ENCODE results near the gene ZNF462. TPM values are rescaled to one million over a fixed set of nuclear protein-coding genes. Genes with fewer than 3 reads are reported as not detected.
A peak's percentile ranks its signal among the peaks of the same experiment; 100 is the strongest.

ZNF462 gene
- polyA plus RNA-seq, 2 of the 4 experiments (the other 2 are of a cell fraction): 2.4 to 3.9 TPM

GRCh38 chr9:106885451-106885850 is 22.5 kb downstream of the ZNF462 start:
- H3K4me3 ChIP-seq: no peak overlapping the region
- ChIA-PET POLR2A (no interaction called here), CTCF (no interaction called here)
- peak overlapping the region; percentile 4 for H3K4me2 ChIP-seq
- H3K27ac ChIP-seq: peak overlapping the region in 1 of 2 experiments; percentile 7; a peak in 3 of 6 replicates
- TF ChIP-seq GATA3 (IDR thresholded peaks at IDR 0.05; ENCODE audit: borderline replicate concordance) (no peak), JUNB (IDR thresholded peaks at IDR 0.05) (no peak), E2F6 (IDR thresholded peaks at IDR 0.05; ENCODE audit: borderline replicate concordance, low read depth) (no peak), FOXS1 (CRISPR knock-in tag; IDR thresholded peaks at IDR 0.05) (no peak), MAFK (IDR thresholded peaks at IDR 0.05; ENCODE audit: partially characterized antibody) (no peak), NFE2L2 (conservative IDR thresholded peaks at IDR 0.05; ENCODE audit: low read length) (no peak)
- TF ChIP-seq, protein P1, sequence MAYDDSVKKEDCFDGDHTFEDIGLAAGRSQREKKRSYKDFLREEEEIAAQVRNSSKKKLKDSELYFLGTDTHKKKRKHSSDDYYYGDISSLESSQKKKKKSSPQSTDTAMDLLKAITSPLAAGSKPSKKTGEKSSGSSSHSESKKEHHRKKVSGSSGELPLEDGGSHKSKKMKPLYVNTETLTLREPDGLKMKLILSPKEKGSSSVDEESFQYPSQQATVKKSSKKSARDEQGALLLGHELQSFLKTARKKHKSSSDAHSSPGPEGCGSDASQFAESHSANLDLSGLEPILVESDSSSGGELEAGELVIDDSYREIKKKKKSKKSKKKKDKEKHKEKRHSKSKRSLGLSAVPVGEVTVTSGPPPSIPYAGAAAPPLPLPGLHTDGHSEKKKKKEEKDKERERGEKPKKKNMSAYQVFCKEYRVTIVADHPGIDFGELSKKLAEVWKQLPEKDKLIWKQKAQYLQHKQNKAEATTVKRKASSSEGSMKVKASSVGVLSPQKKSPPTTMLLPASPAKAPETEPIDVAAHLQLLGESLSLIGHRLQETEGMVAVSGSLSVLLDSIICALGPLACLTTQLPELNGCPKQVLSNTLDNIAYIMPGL (CRISPR knock-in tag; IDR thresholded peaks at IDR 0.05; ENCODE audit: borderline replicate concordance): no peak
- TF ChIP-seq, protein P2, sequence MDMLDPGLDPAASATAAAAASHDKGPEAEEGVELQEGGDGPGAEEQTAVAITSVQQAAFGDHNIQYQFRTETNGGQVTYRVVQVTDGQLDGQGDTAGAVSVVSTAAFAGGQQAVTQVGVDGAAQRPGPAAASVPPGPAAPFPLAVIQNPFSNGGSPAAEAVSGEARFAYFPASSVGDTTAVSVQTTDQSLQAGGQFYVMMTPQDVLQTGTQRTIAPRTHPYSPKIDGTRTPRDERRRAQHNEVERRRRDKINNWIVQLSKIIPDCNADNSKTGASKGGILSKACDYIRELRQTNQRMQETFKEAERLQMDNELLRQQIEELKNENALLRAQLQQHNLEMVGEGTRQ (IDR thresholded peaks at IDR 0.05): 0 out of 2 replicates have a peak, but pooled peaks have one; percentile 22
- TF ChIP-seq, protein P3, sequence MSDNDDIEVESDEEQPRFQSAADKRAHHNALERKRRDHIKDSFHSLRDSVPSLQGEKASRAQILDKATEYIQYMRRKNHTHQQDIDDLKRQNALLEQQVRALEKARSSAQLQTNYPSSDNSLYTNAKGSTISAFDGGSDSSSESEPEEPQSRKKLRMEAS (IDR thresholded peaks at IDR 0.05): 0 out of 2 replicates have a peak, but pooled peaks have one; percentile 21
- peaks cover 52% of the 10 kb centered on the region for H3K4me1 ChIP-seq
- ATAC-seq (peak; percentile 84 to 87; a peak in 5 of 6 replicates), DNase-seq (ENCODE audit: low read depth in 1 of 2, low spot score in 1 of 2) (peak; percentile 29 to 67), FAIRE-seq (no peak)
- WGBS (ENCODE audit: missing lambda C conversion rate): 9% methylated on average over 2 of the region's 2 CpGs
- H3K9me3 ChIP-seq: no peaks in the 10 kb centered on the region

GRCh38 chr9:106886111-106887046 is 23.4 kb downstream of the ZNF462 start:
- 88% methylated on average over 6 of the region's 6 CpGs for WGBS (ENCODE audit: missing lambda C conversion rate)
- Histone ChIP-seq H3K4me1 (peaks cover 55% of the 10 kb centered on the region), H3K4me3 (no peak overlapping the region), H3K27ac (peak overlapping the region in 1 of 2 experiments; percentile 7; a peak in 1 of 6 replicates), H3K4me2 (peak overlapping the region; percentile 4; the same call in 2 of the 3 replicates), H3K9me3 (no peaks in the 10 kb centered on the region)
- FAIRE-seq (no peak), DNase-seq (ENCODE audit: low read depth in 1 of 2, low spot score in 1 of 2) (no peak), ATAC-seq (peak in 1 of 2 experiments; percentile 32; a peak in 2 of 6 replicates)
- POLR2A ChIA-PET: no interaction called here
- no peak for TF ChIP-seq FOSB (CRISPR knock-in tag; IDR thresholded peaks at IDR 0.05)
- TF ChIP-seq, protein P4, sequence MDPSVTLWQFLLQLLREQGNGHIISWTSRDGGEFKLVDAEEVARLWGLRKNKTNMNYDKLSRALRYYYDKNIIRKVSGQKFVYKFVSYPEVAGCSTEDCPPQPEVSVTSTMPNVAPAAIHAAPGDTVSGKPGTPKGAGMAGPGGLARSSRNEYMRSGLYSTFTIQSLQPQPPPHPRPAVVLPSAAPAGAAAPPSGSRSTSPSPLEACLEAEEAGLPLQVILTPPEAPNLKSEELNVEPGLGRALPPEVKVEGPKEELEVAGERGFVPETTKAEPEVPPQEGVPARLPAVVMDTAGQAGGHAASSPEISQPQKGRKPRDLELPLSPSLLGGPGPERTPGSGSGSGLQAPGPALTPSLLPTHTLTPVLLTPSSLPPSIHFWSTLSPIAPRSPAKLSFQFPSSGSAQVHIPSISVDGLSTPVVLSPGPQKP (IDR thresholded peaks at IDR 0.05; ENCODE audit: low read depth, low read length): no peak
- TF ChIP-seq GATA3 (IDR thresholded peaks at IDR 0.05; ENCODE audit: borderline replicate concordance): no peak
- TF ChIP-seq, protein P2 (IDR thresholded peaks at IDR 0.05): no peak
- TF ChIP-seq RAD21 (conservative IDR thresholded peaks at IDR 0.05 in 1 of 2, IDR thresholded peaks at IDR 0.05 in 1 of 2): no peak
- no peak for TF ChIP-seq HEYL (CRISPR knock-in tag; IDR thresholded peaks at IDR 0.05)
- TF ChIP-seq CHD4 (IDR thresholded peaks at IDR 0.05; ENCODE audit: borderline replicate concordance): no peak
- no peak for TF ChIP-seq EHMT2 (IDR thresholded peaks at IDR 0.05; ENCODE audit: low read depth)
- TF ChIP-seq POLR2A (IDR thresholded peaks at IDR 0.05; ENCODE audit: low read length): no peak
- TF ChIP-seq E2F6 (IDR thresholded peaks at IDR 0.05; ENCODE audit: borderline replicate concordance, low read depth): no peak
- no peak for TF ChIP-seq REST (IDR thresholded peaks at IDR 0.05)
- TF ChIP-seq FOSL2 (IDR thresholded peaks at IDR 0.05): no peak
- TF ChIP-seq FOSL2 (CRISPR knock-in tag; IDR thresholded peaks at IDR 0.05): no peak
- no peak for TF ChIP-seq EP300 (IDR thresholded peaks at IDR 0.05)
- no peak for TF ChIP-seq CBX2 (IDR thresholded peaks at IDR 0.05; ENCODE audit: borderline replicate concordance, low read depth)
- CTCF ChIA-PET: no interaction called here
